Fibroblast of gingiva (primary cell): ENCODE measurements around the gene MLF1.
"Not testable (repeated sequence)": the region's sequence is repeated elsewhere in the genome, so short reads cannot be mapped to it uniquely, and the experiment has no call there.

Source experiments
- DNase-seq: peaks from one replicate; pipeline ENCODE4 v3.0.0-alpha.2; 2011; ENCODE audit warnings: low read depth

Gene MLF1, protein sequence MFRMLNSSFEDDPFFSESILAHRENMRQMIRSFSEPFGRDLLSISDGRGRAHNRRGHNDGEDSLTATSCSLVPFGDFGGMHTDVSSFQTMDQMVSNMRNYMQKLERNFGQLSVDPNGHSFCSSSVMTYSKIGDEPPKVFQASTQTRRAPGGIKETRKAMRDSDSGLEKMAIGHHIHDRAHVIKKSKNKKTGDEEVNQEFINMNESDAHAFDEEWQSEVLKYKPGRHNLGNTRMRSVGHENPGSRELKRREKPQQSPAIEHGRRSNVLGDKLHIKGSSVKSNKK

GRCh38 chr3:158570999-158571702, at the start of gene MLF1:
TSS of gene MLF1 (plus strand) at chr3:158571194. CDS start at chr3:158571301, 107 bp downstream.
- DNase-seq: peak; percentile 96

DNA sequence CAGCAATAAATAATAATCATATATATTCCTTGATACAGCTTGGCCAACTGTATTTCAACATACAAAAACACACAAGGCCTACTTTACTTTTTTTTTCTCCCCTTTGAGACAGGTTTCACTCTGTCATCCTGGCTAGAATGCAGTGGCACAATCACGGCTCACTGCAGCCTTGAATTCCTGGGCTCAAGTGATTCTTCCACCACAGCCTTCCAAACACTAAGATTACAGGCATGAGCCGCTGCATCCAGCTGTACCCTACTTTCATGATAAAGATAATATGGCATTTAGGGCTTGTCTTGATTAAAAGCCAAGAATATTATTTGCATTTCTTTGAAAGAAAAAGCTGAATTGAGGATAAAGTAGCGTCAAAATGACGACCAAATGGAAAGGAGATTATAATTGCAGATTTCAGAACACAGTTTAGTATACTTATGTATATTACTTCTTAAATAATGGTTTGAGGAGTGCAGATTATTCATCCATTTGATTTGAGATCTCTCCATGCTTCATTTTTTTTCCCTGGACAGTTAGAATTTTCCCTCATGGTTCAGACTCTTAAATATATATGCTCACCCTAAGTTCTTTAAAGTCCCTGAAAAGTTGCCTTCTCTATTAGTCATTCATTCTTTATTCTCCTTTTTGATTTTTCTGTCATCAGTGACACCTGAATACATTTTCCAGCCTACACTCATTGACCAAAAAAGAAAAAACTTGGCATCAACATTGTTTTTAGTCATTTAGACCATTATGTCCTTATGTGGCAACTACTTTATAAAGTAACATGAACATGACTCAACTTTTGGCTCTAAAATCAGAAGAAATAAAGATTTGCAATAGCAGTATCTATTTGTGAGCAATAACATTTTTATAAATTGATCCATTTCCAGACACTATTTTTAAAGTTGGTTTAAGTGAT, 48.5 kb upstream of the MLF1 start:
- peak; percentile 62 for DNase-seq

- DNase-seq: no peak
Measured at GRCh38 chr3:158528076-158528674, 42.8 kb upstream of the MLF1 start.

- DNase-seq: no peak
Measured at GRCh38 chr3:158531334-158531733, 39.7 kb upstream of the MLF1 start.

GRCh38 chr3:158532099-158532734, 38.8 kb upstream of the MLF1 start:
- peak; percentile 55 for DNase-seq

DNA sequence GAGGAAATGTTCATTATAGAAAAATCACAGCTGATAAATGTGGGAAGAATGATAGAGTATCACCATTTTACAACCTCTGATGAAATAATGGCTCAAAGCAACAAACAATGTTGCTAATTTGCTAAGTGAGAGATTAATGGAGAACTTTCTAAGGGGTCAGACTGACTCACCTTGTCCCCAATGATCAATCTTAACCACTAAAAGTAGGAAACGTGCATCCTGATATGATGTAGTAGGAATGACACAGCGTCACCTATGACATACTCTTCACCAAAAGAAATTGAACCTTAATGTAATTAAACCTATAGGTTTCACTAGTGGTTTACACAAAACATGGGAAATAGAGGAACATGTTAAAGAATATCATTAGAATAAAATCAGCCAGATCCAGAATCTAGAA, 35.1 kb upstream of the MLF1 start:
- DNase-seq: no peak

- DNase-seq: peak; percentile 37
Measured at GRCh38 chr3:158539414-158540014, 31.5 kb upstream of the MLF1 start.

DNA sequence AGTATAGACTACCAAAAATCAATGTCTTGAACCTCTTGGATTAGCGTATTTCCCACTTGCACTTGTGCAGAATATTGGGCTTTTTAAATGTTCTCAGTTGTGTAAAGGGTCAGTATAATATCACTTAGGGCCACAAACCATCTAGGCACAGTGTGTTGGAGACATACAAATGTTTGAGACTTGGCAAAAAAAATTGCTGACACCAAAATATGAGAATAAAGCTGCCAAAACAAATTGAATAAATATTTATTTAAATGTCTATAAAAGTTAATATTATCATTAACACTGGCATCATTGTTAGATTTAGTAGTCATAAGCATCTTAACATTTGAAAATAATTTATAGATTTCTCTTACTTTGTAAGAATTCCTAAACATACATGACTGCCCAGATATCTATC, 30.9 kb upstream of the MLF1 start:
- DNase-seq: no peak

DNA sequence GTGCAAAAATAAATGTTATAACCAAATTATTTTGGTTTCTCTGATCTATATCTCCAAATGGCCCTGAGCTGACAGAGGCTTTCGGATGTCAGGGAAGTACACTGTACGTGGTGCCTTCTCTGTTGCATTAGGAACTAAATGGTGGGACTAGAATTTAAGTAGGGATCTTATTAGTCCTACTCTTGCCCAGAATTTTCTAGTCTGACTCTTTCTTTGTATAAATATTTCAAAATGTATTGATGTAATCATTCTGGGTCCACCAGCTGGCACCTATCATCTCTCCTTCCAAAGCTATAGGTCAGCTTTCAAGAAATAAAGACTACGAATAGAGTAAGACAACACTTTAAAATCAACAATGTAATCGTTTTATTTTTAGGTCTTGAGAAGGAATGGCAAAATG, 22.3 kb upstream of the MLF1 start:
- DNase-seq: no peak

GRCh38 chr3:158549938-158550337, 21.1 kb upstream of the MLF1 start:
- not testable (repeated sequence) for DNase-seq

GRCh38 chr3:158552124-158552523, 18.9 kb upstream of the MLF1 start:
- DNase-seq: no peak

DNA sequence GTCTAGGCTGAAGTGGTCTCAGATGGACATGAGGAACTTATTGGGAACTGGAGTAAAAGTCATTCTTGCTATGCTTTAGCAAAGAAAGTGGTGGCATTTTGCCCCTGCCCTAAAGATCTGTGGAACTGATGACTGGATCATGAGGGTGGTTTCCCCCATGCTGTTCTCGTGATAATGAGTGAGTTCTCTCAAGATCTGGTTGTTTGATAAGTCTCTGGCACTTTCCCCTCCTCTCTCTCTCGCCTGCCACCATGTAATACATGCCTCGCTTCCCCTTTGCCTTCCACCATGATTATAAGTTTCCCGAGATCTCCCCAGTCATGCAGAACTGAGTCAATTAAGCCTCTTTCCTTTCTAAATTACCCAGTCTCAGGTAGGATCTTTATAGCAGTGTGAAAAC, 11.5 kb upstream of the MLF1 start:
- no peak for DNase-seq

DNA sequence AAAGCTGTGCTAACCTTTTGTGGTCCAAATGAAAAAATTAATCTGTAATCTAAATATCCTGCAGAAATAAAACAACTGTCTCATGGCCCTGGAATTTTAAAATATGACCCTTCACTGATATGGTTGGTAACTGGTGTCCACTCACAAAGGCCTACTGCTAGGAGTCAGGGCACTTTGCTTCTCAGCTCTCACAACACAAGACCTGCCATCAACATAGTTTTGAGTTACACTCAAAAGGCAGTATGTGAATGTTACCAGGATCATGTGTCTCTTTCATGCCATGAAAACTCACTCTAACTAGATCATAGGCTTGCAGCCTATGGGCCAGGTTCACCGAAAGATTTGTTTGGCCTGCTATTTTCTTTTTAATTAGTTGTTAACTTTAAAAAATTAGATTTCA, 10.0 kb upstream of the MLF1 start:
- no peak for DNase-seq

- no peak for DNase-seq
Measured at GRCh38 chr3:158562674-158563073, 8.3 kb upstream of the MLF1 start.

DNA sequence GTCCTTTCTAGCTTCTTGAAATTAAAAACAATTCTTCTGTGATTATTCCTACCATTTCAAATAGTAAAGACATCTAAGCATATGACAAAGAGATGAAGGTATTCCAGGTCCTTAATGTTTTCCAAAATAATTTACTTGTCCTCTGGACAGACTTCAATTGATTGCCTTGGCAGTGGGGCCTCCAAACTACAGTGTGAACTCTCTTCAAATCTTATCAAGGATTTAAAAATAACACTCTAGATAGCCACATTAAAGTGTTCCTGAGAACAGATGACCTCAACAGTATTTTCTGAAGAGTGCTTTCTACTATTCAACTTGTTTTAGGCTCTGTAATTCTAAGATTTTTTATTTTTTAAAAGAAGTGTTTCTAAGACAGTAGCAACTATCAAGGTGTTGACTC, 7.9 kb upstream of the MLF1 start:
- no peak for DNase-seq

DNA sequence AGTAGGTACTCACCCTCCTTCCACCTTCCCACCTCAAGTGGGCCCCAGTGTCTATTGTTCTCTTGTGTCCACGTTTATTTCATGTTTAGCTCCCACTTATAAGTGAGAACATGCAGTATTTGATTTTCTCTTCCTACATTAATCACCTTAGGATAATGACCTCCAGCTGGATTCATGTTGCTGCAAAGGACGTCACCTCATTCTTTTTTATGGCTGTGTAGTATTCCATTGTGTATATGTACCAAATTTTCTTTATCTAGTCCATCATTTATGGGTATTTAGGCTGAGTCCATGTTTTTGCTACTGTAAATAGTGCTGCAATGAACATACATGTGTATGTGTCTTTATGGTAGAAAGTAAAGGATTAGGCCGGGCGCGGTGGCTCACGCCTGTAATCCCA, 5.9 kb upstream of the MLF1 start:
- DNase-seq: no peak

DNA sequence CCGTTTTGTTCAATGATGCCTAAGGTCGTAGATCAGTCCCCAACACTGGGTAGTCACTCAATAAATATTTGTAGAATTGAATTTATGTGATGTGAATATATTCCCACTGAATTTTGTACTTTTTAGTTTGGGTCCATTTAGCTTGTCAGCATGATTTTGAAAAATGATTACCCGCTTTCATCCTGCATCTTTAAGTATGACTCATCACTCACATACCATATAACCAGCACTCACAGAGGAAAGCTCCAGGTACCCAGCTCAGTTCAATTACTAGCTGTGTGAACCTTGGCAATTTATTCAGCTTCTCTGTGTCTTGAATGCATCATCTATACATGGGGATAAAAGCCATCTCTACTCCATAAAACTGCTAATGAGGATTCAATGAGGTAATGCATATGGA, 2.2 kb upstream of the MLF1 start:
- DNase-seq: no peak

- DNase-seq: no peak
Measured at GRCh38 chr3:158569794-158570193, 1.2 kb upstream of the MLF1 start.

DNA sequence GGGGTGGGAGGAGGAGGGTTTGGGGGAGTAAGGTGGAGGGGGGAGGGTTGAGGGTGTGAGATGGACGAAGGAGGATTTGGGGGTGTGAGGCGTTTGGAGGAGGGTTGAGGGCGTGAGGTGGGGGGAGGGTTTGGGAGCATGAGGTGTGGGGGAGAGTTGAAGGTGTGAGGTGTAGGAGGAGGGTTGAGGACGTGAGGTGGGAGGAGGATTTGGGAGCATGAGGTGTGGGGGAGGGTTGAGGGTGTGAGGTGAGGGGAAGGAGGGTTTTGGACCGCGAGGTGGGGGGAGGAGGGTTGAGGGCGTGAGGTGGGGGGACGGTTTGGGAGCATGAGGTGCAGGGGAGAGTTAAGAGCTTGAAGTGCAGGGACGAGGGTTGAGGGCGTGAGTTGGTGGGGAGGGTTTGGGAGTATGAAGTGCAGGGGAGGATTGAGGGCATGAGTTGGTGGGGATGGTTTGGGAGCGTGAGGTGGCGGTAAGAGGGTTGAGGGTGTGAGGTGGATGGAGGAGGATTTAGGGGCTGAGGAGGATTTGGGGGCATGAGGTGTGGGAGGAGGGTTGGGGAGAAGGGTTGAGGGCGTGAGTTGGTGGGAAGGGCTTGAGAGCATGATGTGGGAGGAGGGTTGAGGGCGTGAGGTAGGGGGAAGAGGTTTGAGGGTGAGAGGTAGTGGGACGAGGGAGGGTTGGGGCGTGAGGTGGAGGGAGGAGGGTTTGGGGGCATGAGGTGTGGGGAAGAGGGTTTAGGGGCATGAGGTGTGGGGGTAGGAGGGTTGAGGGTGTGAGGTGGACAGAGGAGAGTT, 1.2 kb downstream of the MLF1 start:
- DNase-seq: no peak

- DNase-seq: no peak
Measured at GRCh38 chr3:158572766-158573060, 1.7 kb downstream of the MLF1 start.

GRCh38 chr3:158573714-158574113, 2.7 kb downstream of the MLF1 start:
- no peak for DNase-seq
